T-helper 17 cell (primary cell): ENCODE measurements around the gene DOCK4. TPM values are rescaled to one million over a fixed set of nuclear protein-coding genes. Genes with fewer than 3 reads are reported as not detected.

ENCODE experiments used
- ATAC-seq: fragments of 150-1000 bp; cut with Tn5 transposase; 2 replicates; pipeline ENCODE4 v1.10.0; 2021; ENCODE audit warnings: mild to moderate bottlenecking, moderate library complexity
- DNase-seq, 3 donors: peaks; one replicate each; pipeline versions ENCODE4 v3.0.0 to v3.0.0-alpha.2; 2020 to 2021
- H3K9me3 ChIP-seq: one replicate; pipeline ENCODE4 v1.7.0; 2013; ENCODE audit warnings: low read length, mild to moderate bottlenecking; ENCODE audit not compliant: control insufficient read depth, poor library complexity, severe bottlenecking
- H3K27ac Mint-ChIP-seq: one replicate; pipeline ENCODE4 v1.8.0; 2022; ENCODE audit warnings: mild to moderate bottlenecking, moderate library complexity, mixed read lengths
- H3K27me3 Mint-ChIP-seq: one replicate; pipeline ENCODE4 v1.8.0; 2022; ENCODE audit warnings: mixed read lengths
- H3K36me3 Mint-ChIP-seq: one replicate; pipeline ENCODE4 v1.8.0; 2022; ENCODE audit warnings: low read depth, mixed read lengths
- H3K4me1 Mint-ChIP-seq: one replicate; pipeline ENCODE4 v1.8.0; 2022; ENCODE audit warnings: mild to moderate bottlenecking, mixed read lengths
- H3K4me3 Mint-ChIP-seq: one replicate; pipeline ENCODE4 v1.8.0; 2022; ENCODE audit warnings: mild to moderate bottlenecking, moderate library complexity, mixed read lengths
- total RNA-seq, 4 donors: library from RNA in 2 of 4; stranded (reverse) in 2 of 4; gene quantifications; one replicate each; pipeline ENCODE4 v1.2.3 and lab custom pipeline; 2022 to 2026

DOCK4 gene
- total RNA-seq, 2 donors from 2014 or later: 0.18 to 0.57 TPM

DNA sequence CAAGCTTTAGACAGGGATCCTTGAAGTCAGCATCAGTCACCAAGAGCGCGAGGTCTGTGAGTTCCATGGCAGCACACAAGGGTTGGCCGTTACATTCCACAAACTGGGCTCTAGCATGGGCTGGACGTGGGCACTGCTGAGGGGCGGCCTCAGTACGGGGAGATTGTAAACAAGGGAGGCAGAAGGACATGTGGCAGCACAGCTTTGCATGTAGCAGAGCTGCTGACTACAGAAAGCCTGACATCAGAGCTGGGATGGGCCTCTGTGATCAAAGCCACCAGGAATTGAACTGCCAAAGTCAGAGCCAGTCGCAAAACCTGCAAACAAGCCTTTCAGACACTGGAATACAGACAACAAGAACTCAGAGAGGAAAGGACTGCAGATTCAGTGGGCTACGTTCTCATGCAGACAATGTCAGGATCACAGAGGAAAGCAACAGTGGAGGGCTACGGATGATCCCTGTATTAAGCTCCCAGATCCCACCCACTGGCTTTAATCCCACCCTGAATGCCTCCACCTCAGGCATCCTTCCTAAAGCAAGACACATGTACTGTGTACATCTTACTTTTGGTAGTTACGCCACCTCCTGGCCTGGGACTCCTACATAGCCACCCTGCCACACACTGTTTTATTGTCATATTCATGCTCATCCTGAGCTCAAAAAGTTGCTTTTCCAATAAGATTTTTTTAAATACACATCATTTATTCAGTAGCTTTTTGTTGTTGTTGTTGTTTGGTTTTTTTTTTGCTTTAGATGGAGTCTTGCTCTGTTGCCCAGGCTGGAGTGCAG lies 352.8 kb downstream of the DOCK4 start:
- no peak for ATAC-seq
- H3K4me1 Mint-ChIP-seq: no peaks in the 10 kb centered on the region

DNA sequence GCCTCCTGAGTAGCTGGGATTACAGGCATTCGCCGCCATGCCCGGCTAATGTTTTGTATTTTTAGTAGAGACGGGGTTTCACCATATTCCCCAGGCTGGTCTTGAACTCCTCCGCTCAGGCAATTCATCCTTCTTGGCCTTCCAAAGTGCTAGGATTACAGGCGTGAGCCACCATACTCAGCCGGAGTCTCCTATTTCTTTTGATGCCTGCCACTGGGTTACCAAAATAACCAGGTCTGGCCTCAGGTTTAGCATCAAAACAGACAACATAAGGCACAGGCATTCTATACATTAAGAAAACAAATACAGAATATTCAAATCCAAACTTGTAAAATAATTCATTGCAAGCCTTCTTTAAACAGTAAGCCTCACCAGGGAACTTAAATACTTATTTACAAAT lies 354.1 kb downstream of the DOCK4 start:
- Mint-ChIP-seq H3K4me1 (no peaks in the 10 kb centered on the region), H3K27me3 (peaks cover 20% of the 10 kb centered on the region), H3K27ac (no peak overlapping the region), H3K36me3 (no peaks in the 10 kb centered on the region), H3K4me3 (no peak overlapping the region)
- DNase-seq (no peak), ATAC-seq (no peak)
- H3K9me3 ChIP-seq: no peaks in the 10 kb centered on the region

More for the DNA sequence above, 352.8 kb downstream of the DOCK4 start:
- Mint-ChIP-seq H3K27me3 (peaks cover 20% of the 10 kb centered on the region), H3K27ac (no peak overlapping the region), H3K36me3 (no peaks in the 10 kb centered on the region), H3K4me3 (no peak overlapping the region)
- no peak for DNase-seq
- no peaks in the 10 kb centered on the region for H3K9me3 ChIP-seq

DNA sequence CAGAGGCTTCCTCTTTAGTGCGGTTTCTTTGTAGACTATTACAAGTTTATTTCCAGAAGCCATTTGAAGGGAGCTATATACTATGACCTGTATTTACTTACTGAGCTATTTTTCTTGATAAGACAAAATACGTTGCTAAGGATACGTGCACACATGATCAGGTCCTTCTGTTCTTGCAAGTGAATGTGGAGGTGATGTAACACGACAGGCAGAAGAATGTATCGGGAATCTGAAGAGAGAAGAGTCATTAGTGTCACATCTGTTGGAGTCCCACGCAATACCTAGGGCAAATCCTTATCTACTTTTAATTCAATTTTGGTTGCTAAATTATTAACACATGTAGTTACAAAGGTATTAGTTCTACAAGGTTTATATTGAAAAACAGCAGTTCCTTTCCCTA lies 359.3 kb downstream of the DOCK4 start:
- peaks cover 2% of the 10 kb centered on the region for H3K9me3 ChIP-seq
- Mint-ChIP-seq H3K4me3 (no peak overlapping the region), H3K4me1 (peaks cover 1% of the 10 kb centered on the region), H3K27me3 (no peaks in the 10 kb centered on the region), H3K27ac (no peak overlapping the region), H3K36me3 (no peaks in the 10 kb centered on the region)
- DNase-seq (no peak), ATAC-seq (no peak)

DNA sequence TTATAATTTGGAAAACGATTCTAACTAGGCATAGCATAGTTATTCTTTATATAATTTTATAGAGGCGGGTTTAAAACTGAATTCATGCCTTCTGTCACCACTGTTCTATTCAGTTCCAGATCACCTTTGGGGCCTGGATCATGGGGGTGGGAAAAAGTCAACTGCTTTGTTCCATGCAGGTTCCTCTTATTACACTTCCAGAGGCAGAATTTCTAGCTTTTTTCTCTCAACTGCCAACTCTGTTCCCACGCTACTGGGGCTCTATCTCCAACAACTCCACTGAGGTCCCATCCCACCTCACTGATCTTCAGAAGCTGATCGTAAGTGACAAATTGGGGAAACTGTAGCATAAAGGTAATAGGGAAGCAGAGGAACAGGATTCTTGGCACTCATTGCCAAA lies 360.3 kb downstream of the DOCK4 start:
- H3K27me3 Mint-ChIP-seq: no peaks in the 10 kb centered on the region
- H3K4me3 Mint-ChIP-seq: no peak overlapping the region
- H3K4me1 Mint-ChIP-seq: peaks cover 2% of the 10 kb centered on the region
- DNase-seq (no peak), ATAC-seq (no peak)
- H3K36me3 Mint-ChIP-seq: no peaks in the 10 kb centered on the region
- H3K27ac Mint-ChIP-seq: no peak overlapping the region
- H3K9me3 ChIP-seq: peaks cover 2% of the 10 kb centered on the region

DNA sequence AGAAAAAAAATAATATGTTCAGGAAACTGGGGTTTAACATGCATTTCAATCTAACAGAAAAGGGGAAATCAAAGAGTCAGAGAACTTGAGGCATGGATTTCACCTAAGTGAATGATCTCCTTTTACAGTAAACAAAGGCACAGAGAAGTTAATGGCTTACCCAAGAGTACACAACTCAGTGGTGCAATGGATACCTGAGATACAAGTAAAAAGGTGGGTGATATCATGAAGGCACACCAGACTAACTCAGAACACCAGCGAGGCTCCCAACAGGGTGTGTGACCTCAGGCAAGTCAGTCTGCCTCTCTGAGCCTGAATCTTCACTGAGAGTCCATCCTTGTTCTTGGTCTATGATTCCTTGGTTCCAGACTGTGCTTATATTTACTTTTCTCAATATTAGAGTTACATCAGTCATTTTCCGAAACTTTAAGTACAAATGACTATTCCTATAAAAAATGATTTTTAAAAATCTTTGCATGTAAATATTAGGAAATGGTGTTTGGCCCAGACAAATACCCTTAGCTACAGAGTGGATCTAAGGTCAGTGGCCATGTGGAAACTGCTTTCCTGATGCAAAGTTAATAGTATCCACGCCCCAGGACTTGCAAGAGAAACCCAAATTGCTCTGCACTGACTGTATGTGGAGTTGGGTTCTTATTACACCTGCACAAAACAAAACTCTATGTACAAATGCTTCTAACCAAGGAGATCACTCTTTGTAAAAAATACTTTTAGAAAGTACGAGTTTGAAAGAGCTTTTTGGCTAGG lies 361.1 kb downstream of the DOCK4 start:
- H3K4me3 Mint-ChIP-seq: no peak overlapping the region
- peaks cover 2% of the 10 kb centered on the region for H3K9me3 ChIP-seq
- no peaks in the 10 kb centered on the region for H3K27me3 Mint-ChIP-seq
- no peaks in the 10 kb centered on the region for H3K36me3 Mint-ChIP-seq
- ATAC-seq (no peak), DNase-seq (no peak)
- H3K4me1 Mint-ChIP-seq: peaks cover 2% of the 10 kb centered on the region
- no peak overlapping the region for H3K27ac Mint-ChIP-seq

DNA sequence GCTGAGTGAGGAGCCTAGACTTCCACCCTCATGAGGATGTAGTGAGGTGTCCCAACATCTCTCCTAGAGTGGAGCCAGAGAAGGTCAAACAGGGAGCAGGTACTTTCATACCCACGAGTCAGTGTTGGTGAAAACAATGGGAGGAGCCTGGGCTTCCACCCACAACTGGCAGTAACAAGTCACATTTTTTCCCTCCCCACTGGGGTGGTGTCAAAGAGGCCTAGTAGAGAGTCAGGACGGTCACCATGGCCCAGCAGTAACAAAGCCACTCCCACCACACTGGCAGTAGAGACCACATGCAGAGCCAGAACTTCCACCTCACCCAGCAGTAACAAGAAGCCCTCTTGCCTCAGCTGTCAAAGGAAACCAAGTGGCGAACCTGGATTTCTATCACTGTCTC lies 363.7 kb downstream of the DOCK4 start:
- no peaks in the 10 kb centered on the region for H3K27me3 Mint-ChIP-seq
- H3K4me1 Mint-ChIP-seq: peaks cover 2% of the 10 kb centered on the region
- H3K36me3 Mint-ChIP-seq: no peaks in the 10 kb centered on the region
- no peak for DNase-seq
- no peak overlapping the region for H3K4me3 Mint-ChIP-seq
- ATAC-seq: no peak
- peaks cover 2% of the 10 kb centered on the region for H3K9me3 ChIP-seq
- no peak overlapping the region for H3K27ac Mint-ChIP-seq

DNA sequence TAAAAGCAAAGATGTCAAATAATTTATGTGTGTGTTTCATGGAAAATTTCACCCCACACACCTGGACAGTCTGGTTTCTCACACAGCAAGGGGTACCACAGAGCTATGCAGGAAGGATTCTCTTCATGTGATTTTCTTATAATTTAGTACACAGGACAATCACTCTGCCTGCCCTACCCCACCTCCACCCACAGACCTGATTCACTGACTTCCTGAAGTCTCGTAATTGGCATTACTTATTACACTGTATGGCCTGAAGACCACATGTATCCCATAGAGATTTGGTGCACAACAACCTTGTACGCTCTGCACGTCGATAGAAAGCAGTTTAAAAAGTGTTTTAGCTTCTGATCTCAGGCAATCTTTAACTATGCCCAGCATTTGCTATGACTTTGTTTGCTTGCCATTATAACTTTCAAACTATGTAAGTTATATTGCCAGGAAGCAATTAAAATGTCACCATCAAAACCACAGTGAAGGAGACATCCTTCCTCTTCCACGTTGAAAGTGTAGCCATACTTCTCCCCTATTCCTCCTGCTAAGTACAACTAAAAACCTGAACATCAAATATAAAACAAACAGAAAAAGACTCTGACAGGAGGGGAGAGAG lies 364.5 kb downstream of the DOCK4 start:
- Mint-ChIP-seq H3K4me3 (no peak overlapping the region), H3K36me3 (no peaks in the 10 kb centered on the region), H3K4me1 (peaks cover 2% of the 10 kb centered on the region), H3K27ac (no peak overlapping the region), H3K27me3 (no peaks in the 10 kb centered on the region)
- H3K9me3 ChIP-seq: peaks cover 2% of the 10 kb centered on the region
- ATAC-seq (no peak), DNase-seq (no peak)

DNA sequence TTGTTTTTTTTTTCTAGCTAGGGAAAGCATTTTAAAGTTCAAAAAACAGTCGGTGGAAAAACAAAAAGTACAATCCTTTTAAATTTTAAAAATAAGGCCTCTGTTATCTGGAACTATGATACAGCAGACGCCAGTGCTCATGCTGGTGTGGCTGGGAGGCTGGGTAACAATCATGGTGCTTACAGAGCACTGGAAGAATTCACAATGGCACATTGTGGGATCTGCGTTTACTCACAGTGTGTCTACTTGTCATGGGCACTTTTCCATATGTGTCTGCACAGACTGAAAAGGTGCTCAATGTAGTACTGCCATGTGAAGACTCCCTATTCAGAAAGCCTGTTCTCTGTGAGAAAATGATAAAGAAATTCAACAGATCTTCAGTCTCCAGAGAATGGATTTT lies 365.7 kb downstream of the DOCK4 start:
- no peaks in the 10 kb centered on the region for H3K36me3 Mint-ChIP-seq
- H3K4me3 Mint-ChIP-seq: no peak overlapping the region
- no peak for ATAC-seq
- peaks cover 2% of the 10 kb centered on the region for H3K4me1 Mint-ChIP-seq
- H3K9me3 ChIP-seq: no peaks in the 10 kb centered on the region
- H3K27ac Mint-ChIP-seq: no peak overlapping the region
- DNase-seq: no peak
- no peaks in the 10 kb centered on the region for H3K27me3 Mint-ChIP-seq

DNA sequence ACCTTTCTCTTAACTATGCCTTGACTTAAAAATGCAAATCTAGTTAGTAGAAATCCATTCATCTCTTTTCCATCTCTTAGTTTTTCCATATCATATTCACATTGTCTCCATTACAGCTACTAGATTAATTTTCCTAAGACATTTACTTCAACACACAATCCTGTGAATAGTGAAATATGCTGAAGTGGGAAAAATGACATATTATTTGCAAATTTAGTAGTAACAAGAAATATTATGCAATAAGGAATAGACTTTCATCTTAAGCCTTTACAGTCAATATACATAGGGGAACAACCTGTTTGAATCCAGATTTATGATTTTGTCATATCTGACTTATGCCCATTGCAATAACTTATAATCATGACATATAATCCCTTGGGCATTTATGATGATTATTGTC lies 366.9 kb downstream of the DOCK4 start:
- no peak overlapping the region for H3K27ac Mint-ChIP-seq
- ATAC-seq (no peak), DNase-seq (no peak)
- peaks cover 2% of the 10 kb centered on the region for H3K4me1 Mint-ChIP-seq
- no peaks in the 10 kb centered on the region for H3K36me3 Mint-ChIP-seq
- no peaks in the 10 kb centered on the region for H3K27me3 Mint-ChIP-seq
- H3K4me3 Mint-ChIP-seq: no peak overlapping the region
- no peaks in the 10 kb centered on the region for H3K9me3 ChIP-seq

DNA sequence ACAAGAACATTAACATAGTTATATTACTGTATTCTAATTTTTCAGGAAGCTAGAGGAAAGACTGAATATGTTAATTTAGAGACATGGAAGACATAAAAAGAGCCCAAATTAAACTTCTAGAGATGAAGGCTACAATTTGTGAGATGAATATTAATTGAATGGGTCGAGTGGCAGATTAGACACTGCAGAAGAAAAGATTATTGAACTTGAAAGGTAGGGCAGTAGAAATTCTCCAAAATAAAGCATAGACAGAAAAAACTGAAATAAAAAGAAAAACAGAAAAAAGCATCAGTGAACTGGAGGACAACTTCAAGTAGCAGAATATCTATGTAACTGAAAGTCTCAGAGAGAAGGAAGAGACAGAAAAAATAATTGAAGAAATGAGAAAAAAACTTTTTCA lies 369.6 kb downstream of the DOCK4 start:
- ATAC-seq (no peak), DNase-seq (no peak)

DNA sequence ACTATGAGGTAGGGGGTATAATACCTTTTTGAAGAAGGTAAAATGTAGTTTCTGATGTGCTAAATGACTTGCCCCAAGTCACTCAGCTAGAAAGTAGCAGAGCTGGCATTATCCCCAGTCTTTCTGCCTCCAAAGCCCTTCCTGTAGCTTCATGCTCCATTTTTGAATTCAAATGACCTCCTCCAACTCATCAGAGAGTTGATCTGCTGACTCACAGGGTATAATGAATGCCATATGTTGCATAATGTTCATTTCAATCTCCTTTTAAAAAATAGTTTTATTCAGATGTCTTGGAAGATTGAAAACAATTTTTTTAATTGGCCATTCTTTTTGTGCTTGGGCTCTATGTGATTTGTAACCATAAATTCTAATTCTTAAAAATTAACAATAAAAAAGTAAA lies 371.1 kb downstream of the DOCK4 start:
- Mint-ChIP-seq H3K4me1 (no peaks in the 10 kb centered on the region), H3K36me3 (no peaks in the 10 kb centered on the region), H3K27ac (no peak overlapping the region), H3K27me3 (no peaks in the 10 kb centered on the region), H3K4me3 (no peak overlapping the region)
- H3K9me3 ChIP-seq: no peaks in the 10 kb centered on the region
- DNase-seq: no peak
- no peak for ATAC-seq

More for the DNA sequence above, 369.6 kb downstream of the DOCK4 start:
- H3K27me3 Mint-ChIP-seq: no peaks in the 10 kb centered on the region
- H3K36me3 Mint-ChIP-seq: no peaks in the 10 kb centered on the region
- no peaks in the 10 kb centered on the region for H3K4me1 Mint-ChIP-seq
- H3K4me3 Mint-ChIP-seq: no peak overlapping the region
- no peaks in the 10 kb centered on the region for H3K9me3 ChIP-seq
- no peak overlapping the region for H3K27ac Mint-ChIP-seq

DNA sequence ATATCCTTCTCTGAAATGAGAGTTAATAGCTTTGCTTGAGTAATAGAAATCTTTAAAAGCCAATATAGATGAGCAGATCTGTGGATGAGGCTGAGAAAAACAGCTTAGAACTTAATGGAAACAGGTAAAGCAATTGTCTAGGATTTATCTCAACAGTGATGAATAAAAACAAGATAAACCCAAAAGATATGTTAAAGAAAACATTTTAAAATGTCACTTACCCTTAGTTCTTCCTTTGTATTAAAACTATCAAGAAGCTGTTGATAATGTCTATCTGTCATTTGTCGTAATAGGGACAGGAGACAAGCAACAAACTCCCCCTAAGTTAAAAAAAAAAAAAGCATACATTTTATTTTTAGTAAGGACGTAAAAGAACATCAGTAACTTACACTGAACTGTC lies 371.8 kb downstream of the DOCK4 start:
- Mint-ChIP-seq H3K27ac (no peak overlapping the region), H3K36me3 (no peaks in the 10 kb centered on the region), H3K27me3 (no peaks in the 10 kb centered on the region), H3K4me3 (no peak overlapping the region), H3K4me1 (no peaks in the 10 kb centered on the region)
- no peak for ATAC-seq
- no peaks in the 10 kb centered on the region for H3K9me3 ChIP-seq
- no peak for DNase-seq

DNA sequence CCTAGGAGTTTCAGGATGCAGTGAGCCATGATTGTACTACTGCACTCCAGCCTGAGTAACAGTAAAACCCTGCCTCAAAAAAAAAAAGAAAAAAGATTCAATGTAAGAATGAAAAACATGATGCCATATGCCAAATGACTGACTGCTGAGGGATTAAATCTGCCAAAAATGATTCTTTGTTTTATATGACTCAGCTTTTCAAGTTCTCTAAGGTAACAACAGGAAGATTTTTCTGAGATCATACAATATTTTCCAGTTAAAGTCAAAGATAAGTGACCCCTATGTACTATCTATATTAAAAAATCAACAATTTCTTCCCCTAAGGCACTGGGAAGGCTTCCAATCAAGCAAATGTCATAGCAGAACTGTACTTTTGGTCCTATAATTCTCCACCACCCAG lies 372.7 kb downstream of the DOCK4 start:
- Mint-ChIP-seq H3K4me1 (no peaks in the 10 kb centered on the region), H3K27me3 (no peaks in the 10 kb centered on the region), H3K36me3 (no peaks in the 10 kb centered on the region), H3K4me3 (no peak overlapping the region), H3K27ac (no peak overlapping the region)
- DNase-seq (no peak), ATAC-seq (no peak)
- H3K9me3 ChIP-seq: no peaks in the 10 kb centered on the region
